ENCODE measurements around the gene ICAM1.
"Not testable (repeated sequence)": the region's sequence is repeated elsewhere in the genome, so short reads cannot be mapped to it uniquely, and the experiment has no call there.

The ICAM1 gene

DNA sequence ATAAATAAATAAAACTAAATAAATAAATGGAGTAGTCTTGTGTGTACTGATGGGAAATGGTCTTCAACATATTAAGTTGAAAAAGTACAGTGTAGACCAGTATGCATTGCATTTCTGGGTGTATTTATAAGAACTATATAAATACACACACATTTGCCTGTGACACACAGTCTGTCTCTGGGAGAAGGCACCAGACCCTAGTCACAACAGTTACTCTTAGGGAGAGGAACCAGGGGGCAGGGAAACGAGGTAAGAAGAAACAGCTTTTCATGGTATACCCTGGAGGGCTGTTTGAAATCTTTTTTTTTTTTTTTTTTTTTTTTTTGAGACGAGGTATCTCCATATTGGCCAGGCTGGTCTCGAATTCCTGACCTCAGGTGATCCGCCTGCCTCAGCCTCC, 37.0 kb upstream of the ICAM1 start:
- TF ChIP-seq, protein P1, sequence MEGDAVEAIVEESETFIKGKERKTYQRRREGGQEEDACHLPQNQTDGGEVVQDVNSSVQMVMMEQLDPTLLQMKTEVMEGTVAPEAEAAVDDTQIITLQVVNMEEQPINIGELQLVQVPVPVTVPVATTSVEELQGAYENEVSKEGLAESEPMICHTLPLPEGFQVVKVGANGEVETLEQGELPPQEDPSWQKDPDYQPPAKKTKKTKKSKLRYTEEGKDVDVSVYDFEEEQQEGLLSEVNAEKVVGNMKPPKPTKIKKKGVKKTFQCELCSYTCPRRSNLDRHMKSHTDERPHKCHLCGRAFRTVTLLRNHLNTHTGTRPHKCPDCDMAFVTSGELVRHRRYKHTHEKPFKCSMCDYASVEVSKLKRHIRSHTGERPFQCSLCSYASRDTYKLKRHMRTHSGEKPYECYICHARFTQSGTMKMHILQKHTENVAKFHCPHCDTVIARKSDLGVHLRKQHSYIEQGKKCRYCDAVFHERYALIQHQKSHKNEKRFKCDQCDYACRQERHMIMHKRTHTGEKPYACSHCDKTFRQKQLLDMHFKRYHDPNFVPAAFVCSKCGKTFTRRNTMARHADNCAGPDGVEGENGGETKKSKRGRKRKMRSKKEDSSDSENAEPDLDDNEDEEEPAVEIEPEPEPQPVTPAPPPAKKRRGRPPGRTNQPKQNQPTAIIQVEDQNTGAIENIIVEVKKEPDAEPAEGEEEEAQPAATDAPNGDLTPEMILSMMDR (conservative IDR thresholded peaks at IDR 0.05; ENCODE audit: low read depth, low read length) = no peak
- no peak overlapping the region for H3K4me3 ChIP-seq (ENCODE audit: low read depth, low read length)
- DNase-seq (ENCODE audit: low read depth) = no peak

DNA sequence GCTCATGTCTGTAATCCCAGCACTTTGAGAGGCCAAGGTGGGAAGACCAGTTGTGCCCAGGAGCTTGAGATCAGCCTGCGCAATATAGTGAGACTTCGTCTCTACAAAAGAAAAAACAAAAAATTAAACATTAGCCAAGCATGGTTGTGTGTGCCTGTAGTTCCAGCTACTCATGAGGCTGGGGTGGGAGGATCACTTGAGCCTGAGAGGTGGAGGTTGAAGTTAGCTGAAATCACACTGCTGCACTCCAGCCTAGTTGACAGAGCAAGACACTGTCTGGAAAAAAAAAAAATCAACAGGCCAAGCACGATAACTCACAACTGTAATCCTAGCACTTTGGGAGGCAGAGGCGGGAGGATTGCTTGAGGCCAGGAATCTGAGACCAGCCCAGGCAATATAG, 35.9 kb upstream of the ICAM1 start:
- TF ChIP-seq, protein P1 (conservative IDR thresholded peaks at IDR 0.05; ENCODE audit: low read depth, low read length) = no peak
- DNase-seq (ENCODE audit: low read depth) = no peak
- H3K4me3 ChIP-seq (ENCODE audit: low read depth, low read length) = no peak overlapping the region

DNA sequence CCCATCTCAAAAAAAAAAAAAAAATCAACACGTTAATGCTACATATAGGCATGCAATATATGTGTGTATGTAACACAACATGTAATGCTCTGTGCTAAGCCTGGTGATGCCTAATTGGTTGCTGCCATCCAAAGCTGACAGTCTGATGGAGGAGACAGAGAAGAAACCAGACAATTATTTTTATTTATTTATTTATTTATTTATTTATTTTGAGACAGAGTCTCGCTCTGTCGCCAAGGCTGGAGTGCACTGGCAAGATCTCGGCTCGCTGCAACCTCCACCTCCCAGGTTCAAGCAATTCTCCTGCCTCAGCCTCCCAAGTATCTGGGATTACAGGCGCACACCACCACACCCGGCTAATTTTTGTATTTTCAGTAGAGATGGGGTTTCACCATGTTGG, 35.5 kb upstream of the ICAM1 start:
- H3K4me3 ChIP-seq (ENCODE audit: low read depth, low read length); DNase-seq (ENCODE audit: low read depth): not testable (repeated sequence)

DNA sequence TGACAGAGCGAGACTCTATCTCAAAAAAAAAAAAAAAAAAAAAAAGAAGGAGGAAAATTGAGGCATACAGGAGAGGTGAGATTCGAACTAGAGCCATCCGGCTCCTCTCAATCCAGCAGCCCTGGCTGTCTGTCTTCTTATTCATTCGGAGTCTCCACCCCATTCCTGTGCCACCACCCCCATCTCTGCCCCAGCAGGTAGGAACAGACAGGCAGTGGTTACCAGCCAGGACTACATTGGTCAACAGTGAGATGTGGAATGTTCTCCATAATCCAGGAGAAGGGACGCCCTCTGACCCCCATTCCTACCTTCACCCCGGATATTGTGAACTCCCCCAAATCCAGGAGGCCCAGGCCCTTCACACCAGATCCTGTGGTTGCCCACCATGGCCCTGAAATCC, 33.2 kb upstream of the ICAM1 start:
- TF ChIP-seq, protein P1 (conservative IDR thresholded peaks at IDR 0.05; ENCODE audit: low read depth, low read length) = no peak
- no peak overlapping the region for H3K4me3 ChIP-seq (ENCODE audit: low read depth, low read length)
- no peak for DNase-seq (ENCODE audit: low read depth)

DNA sequence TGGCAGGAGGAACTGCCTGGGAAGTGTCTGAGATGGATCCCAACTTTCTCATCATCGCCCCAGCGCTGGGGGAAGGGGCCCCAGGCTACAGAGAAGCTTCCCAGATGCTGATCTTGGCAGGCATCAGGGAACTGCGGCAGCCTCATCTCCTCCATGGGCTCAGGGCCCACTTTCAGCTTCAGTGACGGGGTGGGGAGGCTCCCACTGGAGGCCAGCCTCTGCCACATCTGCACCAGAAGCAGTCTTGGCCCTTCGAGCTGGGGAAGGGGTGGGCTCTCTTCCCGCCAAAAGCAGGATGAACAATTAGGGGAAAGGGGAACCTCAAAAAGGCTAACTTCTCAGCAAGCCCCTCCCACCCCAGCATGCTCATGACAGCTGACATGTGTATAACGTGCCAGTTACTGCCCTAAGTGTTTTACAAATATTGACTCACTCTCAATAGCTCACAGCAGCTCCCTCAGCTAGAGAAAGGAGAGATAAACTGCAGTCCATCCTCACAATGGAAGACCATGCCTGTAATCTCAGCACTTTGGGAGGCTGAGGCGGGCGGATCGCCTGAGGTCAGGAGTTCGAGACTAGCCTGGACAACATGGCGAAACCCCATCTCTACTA, 32.6 kb upstream of the ICAM1 start:
- no peak overlapping the region for H3K4me3 ChIP-seq (ENCODE audit: low read depth, low read length)
- TF ChIP-seq, protein P1 (conservative IDR thresholded peaks at IDR 0.05; ENCODE audit: low read depth, low read length) = no peak
- DNase-seq (ENCODE audit: low read depth) = peak; percentile 50

DNA sequence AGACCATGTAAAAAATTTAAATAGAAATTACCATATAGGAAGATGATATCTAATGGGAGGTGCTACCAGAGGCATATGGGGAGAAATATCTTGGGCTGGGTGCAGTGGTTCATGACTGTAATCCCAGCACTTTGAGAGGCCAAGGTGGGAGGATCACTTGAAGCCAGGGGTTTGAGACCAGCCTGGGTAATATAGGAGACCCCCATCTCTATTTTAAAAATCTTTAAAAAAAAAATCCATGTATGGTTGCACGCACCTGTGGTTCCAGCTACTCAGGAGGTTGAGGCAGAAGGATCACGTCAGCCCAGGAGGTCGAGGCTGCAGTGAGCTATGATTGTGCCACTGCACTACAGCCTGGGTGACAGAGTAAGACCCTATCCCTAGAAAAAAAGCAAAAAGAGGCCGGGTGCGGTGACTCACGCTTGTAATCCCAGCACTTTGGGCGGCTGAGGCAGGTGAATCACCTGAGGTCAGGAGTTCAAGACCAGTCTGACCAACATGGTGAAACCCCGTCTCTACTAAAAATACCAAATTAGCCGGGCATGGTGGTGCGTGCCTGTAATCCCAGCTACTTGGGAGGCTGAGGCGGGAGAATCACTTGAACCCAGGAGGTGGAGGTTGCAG, 29.0 kb upstream of the ICAM1 start:
- not testable (repeated sequence) for H3K4me3 ChIP-seq (ENCODE audit: low read depth, low read length); DNase-seq (ENCODE audit: low read depth)

DNA sequence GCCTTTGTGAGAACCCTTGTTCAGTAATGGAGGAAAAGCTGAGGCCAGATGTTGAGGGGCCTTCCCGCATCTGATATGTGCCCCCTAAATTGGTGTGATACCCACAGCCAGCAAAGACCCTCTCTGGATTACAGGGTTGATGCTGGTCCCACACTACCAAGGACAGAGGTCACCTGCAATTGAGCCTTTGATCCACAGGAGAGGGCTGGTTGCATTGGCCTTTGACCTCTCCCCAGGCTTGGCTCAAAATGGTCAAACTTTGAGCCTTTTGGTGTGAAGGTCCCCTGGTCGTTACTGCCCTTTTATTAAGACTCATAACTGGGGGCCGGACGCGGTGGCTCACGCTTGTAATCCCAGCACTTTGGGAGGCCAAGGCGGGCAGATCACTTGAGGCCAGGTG, 27.3 kb upstream of the ICAM1 start:
- DNase-seq (ENCODE audit: low read depth) = no peak
- no peak overlapping the region for H3K4me3 ChIP-seq (ENCODE audit: low read depth, low read length)
- TF ChIP-seq, protein P1 (conservative IDR thresholded peaks at IDR 0.05; ENCODE audit: low read depth, low read length) = no peak

DNA sequence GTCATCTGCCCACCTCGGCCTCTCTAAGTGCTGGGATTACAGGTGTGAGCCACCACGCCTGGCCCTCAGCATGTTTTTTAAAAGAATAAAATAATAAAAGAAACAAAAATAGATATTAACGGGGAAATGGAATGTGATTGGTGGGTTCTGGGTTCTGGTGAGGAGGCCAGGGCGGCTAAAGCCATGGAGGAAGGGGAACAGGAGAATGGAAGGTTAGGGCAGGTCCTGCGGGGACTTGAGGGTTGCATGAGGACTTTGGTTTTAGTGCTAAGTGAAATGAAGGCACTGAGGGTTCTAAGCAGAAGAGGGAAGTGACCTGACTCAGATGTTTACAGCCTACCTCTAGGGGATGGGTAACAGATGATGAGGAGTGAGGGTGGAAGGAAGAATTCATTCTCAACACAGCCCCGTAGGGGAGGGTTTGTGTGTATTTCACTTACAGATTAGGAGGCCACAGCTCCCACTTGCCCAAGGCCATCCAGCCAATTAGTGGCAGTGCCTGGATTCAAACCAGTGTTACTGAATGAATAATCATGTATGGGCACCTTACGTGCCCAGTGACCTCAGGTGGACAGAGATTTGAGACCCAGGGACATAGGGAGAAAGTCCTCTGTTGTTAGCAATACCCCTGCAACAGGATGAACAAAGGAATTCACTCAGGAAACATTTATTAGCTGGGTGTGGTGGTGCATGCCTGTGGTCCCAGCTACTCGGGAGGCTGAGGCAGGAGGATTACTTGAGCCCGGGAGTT, 25.6 kb upstream of the ICAM1 start:
- DNase-seq (ENCODE audit: low read depth) = no peak
- no peak overlapping the region for H3K4me3 ChIP-seq (ENCODE audit: low read depth, low read length)
- TF ChIP-seq, protein P1 (conservative IDR thresholded peaks at IDR 0.05; ENCODE audit: low read depth, low read length) = no peak
